B cell (primary cell): Measurements from ENCODE around the gene TRIP13.

Experiments
- EZH2 ChIP-seq: IDR thresholded peaks from 2 replicates; pipeline ENCODE4 v1.6.1; 2012; ENCODE audit warnings: borderline replicate concordance, low read depth, mild to moderate bottlenecking, moderate library complexity, low read length; ENCODE audit not compliant: insufficient read depth, poor library complexity, severe bottlenecking
- TF ChIP-seq, protein P1 (sequence below): fragments of 200-600 bp; IDR thresholded peaks from one replicate; pipeline ENCODE4 v1.8.0; 2022; ENCODE audit warnings: antibody characterized with exemption, mild to moderate bottlenecking

DNA sequence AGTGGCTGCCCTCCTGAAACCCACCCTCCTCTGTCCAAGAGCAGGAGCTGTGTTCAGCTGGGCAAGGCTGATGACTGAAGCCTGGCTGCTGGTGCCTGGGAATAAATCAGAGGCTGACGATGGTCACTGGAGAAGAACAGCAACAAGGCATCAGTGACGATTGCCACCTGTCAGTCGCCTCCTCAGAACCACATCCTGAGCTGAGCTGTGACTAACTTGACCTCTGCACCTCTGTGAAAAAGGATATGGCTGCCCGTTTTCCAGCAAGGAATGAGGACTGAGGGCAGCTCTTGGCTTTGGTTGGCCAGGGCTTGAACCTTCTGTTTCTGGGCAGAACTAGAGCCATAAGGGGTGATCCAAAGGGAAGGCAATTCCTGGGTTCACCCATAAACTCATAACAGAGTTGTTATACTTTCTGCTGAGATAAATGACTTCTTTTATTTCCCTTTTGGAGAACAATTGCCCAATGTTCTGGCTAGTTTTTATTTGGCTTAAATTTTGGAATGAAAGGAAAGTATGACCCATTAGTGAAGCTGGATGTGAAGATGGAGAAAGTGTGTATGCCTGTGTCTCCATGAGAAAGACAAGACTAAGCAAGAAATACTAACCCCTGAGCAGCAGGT, 40.1 kb downstream of the TRIP13 start:
- TF ChIP-seq, protein P1, sequence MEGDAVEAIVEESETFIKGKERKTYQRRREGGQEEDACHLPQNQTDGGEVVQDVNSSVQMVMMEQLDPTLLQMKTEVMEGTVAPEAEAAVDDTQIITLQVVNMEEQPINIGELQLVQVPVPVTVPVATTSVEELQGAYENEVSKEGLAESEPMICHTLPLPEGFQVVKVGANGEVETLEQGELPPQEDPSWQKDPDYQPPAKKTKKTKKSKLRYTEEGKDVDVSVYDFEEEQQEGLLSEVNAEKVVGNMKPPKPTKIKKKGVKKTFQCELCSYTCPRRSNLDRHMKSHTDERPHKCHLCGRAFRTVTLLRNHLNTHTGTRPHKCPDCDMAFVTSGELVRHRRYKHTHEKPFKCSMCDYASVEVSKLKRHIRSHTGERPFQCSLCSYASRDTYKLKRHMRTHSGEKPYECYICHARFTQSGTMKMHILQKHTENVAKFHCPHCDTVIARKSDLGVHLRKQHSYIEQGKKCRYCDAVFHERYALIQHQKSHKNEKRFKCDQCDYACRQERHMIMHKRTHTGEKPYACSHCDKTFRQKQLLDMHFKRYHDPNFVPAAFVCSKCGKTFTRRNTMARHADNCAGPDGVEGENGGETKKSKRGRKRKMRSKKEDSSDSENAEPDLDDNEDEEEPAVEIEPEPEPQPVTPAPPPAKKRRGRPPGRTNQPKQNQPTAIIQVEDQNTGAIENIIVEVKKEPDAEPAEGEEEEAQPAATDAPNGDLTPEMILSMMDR, result no peak
- TF ChIP-seq EZH2, result no peak
